ENCODE results near the gene DDX54.

The DDX54 gene

DNA sequence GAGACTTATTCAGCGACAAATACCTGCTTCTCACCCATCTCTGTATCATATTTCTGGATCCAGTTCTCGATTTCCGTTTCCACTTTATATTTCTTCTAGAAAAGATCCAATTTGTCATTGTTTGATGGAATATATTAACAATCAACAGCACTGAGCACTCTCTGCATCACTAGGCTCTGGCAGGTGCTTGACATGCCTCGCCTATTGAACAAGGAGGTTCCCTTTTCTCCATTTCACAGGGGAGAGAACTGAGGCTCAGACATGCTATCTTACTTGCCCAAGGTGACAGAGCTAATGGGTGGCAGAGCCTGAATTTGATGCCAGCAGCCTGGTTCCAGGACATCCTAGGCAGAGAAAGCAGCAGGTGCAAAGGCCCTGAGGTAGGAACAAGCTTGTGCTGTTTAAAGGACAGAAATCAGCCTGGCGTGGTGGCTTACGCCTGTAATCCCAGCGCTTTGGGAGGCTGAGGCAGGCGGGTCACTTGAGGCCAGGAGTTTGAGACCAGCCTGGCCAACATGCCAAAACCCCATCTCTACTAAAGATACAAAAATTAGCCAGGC, 12.3 kb upstream of the DDX54 start:
- TF ChIP-seq, protein P1, sequence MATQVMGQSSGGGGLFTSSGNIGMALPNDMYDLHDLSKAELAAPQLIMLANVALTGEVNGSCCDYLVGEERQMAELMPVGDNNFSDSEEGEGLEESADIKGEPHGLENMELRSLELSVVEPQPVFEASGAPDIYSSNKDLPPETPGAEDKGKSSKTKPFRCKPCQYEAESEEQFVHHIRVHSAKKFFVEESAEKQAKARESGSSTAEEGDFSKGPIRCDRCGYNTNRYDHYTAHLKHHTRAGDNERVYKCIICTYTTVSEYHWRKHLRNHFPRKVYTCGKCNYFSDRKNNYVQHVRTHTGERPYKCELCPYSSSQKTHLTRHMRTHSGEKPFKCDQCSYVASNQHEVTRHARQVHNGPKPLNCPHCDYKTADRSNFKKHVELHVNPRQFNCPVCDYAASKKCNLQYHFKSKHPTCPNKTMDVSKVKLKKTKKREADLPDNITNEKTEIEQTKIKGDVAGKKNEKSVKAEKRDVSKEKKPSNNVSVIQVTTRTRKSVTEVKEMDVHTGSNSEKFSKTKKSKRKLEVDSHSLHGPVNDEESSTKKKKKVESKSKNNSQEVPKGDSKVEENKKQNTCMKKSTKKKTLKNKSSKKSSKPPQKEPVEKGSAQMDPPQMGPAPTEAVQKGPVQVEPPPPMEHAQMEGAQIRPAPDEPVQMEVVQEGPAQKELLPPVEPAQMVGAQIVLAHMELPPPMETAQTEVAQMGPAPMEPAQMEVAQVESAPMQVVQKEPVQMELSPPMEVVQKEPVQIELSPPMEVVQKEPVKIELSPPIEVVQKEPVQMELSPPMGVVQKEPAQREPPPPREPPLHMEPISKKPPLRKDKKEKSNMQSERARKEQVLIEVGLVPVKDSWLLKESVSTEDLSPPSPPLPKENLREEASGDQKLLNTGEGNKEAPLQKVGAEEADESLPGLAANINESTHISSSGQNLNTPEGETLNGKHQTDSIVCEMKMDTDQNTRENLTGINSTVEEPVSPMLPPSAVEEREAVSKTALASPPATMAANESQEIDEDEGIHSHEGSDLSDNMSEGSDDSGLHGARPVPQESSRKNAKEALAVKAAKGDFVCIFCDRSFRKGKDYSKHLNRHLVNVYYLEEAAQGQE (IDR thresholded peaks at IDR 0.05; ENCODE audit: insufficient replicate concordance, low read depth): no peak
- TF ChIP-seq SPI1 (IDR thresholded peaks at IDR 0.05; ENCODE audit: borderline replicate concordance, low read depth): no peak
- TF ChIP-seq POLR2AphosphoS5 (IDR thresholded peaks at IDR 0.05; ENCODE audit: low read depth): no peak
- TF ChIP-seq GABPA (IDR thresholded peaks at IDR 0.05; ENCODE audit: low read depth): no peak
- TF ChIP-seq CTCF (IDR thresholded peaks at IDR 0.05; ENCODE audit: insufficient read depth, low read length): no peak
- no peak for DNase-seq (ENCODE audit: low read depth in 1 of 2, low spot score in 1 of 2)
- Histone ChIP-seq H3K27ac (replicated peaks) (no peak overlapping the region), H3K4me3 (replicated peaks; ENCODE audit: insufficient read depth, low read length) (no peak overlapping the region), H3K27me3 (ENCODE audit: insufficient read depth, poor library complexity, severe bottlenecking) (no peaks in the 10 kb centered on the region)

DNA sequence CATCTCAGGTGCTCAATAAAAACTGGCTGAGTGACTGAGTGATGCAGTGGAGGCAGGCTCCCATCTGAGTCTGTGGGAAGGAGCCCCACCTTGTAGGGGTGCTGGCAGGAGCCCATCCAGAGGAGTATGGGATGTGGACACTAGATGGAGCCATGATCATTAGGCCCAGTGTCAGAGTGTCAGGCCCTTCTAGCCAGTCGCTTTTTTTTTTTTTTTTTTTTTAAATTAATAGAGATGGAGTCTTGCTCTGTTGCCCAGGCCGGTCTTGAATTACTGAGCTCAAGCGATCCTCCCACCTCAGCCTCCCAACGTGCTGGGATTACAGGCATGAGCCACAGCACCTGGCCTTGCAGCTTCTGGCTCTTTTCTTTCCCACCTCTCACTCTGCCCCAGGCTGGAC, 11.7 kb upstream of the DDX54 start:
- H3K27ac ChIP-seq (replicated peaks): no peak overlapping the region
- H3K4me3 ChIP-seq (replicated peaks; ENCODE audit: insufficient read depth, low read length): no peak overlapping the region
- H3K27me3 ChIP-seq (ENCODE audit: insufficient read depth, poor library complexity, severe bottlenecking): no peaks in the 10 kb centered on the region
- DNase-seq (ENCODE audit: low read depth in 1 of 2, low spot score in 1 of 2): peak in 1 of 2 experiments; percentile 81
- TF ChIP-seq SPI1 (IDR thresholded peaks at IDR 0.05; ENCODE audit: borderline replicate concordance, low read depth): no peak
- TF ChIP-seq CTCF (IDR thresholded peaks at IDR 0.05; ENCODE audit: insufficient read depth, low read length): peak; percentile 84

DNA sequence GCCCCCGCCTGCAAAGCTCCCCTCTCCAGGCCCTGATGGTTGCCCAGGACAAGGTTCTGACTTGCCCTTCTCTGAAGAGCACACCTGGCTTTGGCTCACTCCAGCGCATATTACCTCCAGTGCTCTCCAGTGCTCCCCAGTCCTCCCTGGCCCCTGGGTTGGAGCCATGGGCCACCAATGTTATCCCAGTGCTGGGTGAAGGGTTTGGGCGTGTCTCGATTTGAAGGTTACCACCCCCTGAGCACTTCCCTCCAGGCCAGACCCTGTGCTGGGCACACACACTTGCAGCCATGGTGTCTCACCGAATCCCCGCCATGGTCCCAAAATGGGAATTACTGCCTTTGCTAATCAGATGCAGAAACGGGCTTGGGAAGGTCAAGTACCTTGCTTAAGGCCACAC, 11.3 kb upstream of the DDX54 start:
- H3K27me3 ChIP-seq (ENCODE audit: insufficient read depth, poor library complexity, severe bottlenecking): no peaks in the 10 kb centered on the region
- no peak overlapping the region for H3K27ac ChIP-seq (replicated peaks)
- H3K4me3 ChIP-seq (replicated peaks; ENCODE audit: insufficient read depth, low read length): no peak overlapping the region
- no peak for DNase-seq (ENCODE audit: low read depth in 1 of 2, low spot score in 1 of 2)
- TF ChIP-seq GABPA (IDR thresholded peaks at IDR 0.05; ENCODE audit: low read depth) (no peak), SPI1 (IDR thresholded peaks at IDR 0.05; ENCODE audit: borderline replicate concordance, low read depth) (no peak), POLR2AphosphoS5 (IDR thresholded peaks at IDR 0.05; ENCODE audit: low read depth) (no peak), CTCF (IDR thresholded peaks at IDR 0.05; ENCODE audit: insufficient read depth, low read length) (no peak)
- TF ChIP-seq, protein P1 (IDR thresholded peaks at IDR 0.05; ENCODE audit: insufficient replicate concordance, low read depth): no peak

DNA sequence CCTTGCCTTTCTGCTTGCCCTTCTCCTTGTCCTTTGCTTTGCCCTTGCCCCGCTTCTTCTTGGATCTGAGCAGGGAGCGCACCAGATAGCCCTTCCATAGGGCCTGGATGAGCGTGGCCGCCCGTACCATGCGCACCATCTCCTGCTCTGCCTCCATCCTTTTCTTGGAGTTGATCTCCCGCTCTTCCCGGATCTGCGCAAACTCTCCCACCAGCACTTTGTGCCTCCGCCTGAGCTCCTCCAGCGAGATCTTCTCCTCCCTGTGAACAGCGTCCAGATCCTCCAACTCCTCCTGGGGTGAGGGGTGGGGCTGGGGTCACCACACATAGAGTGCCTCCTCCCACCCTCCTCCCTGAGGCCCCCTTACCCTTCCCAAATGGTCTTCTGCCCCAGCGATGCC, 10.3 kb upstream of the DDX54 start:
- DNase-seq (ENCODE audit: low read depth in 1 of 2, low spot score in 1 of 2): no peak
- H3K4me3 ChIP-seq (replicated peaks; ENCODE audit: insufficient read depth, low read length): no peak overlapping the region
- TF ChIP-seq SPI1 (IDR thresholded peaks at IDR 0.05; ENCODE audit: borderline replicate concordance, low read depth): no peak
- no peak overlapping the region for H3K27ac ChIP-seq (replicated peaks)
- no peaks in the 10 kb centered on the region for H3K27me3 ChIP-seq (ENCODE audit: insufficient read depth, poor library complexity, severe bottlenecking)

Measured in HL-60 (cell line).